ENCODE results near the gene NAT9.

The NAT9 gene

DNA sequence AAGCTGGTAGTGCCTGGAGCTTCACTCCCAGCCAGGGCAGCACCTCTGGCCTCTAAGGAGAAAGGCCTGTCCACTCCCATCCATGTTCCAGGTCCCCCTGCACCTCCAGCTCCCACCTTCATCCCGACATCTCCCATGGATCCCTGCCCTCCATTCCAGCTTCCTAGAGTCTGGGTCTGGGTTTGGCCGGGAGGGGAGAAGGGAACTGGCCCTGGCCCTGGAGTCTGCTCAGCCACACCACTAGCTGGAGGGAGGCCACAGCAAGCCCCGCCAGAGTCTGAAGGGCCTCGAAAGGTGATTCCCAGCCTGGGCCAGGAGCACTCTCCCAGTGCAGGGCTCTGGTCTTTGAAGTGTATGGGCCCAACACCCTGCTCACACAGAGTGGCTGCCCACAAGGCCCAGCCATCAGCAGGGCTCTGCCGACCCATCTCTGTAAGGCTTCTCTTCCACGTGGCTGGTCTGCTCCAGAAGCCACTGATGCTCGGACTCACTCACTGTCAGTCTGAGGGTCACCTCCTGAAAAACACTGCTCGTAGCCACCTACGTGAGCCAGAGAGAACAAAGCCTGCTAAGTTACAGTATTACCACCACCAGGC, 4.7 kb downstream of the NAT9 start:
- Histone ChIP-seq H3K4me1 (ENCODE audit: control insufficient read depth in 2 of 2, insufficient read depth in 2 of 2, low read length in 2 of 2) (peaks cover 8% of the 10 kb centered on the region in 2 donors), H3K36me3 (ENCODE audit: control insufficient read depth in 2 of 2, insufficient read depth in 2 of 2, low read length in 2 of 2) (peaks cover 40 to 58% of the 10 kb centered on the region in 2 donors), H3K9me3 (ENCODE audit: control insufficient read depth in 2 of 2, low read length in 2 of 2) (no peaks in the 10 kb centered on the region), H3K9ac (ENCODE audit: low read depth in 1 of 2, low read length in 2 of 2) (no peak overlapping the region), H3K4me3 (ENCODE audit: low read length in 2 of 2) (no peak overlapping the region), H3K27ac (ENCODE audit: low read depth in 2 of 2, low read length in 2 of 2) (no peak overlapping the region), H3K27me3 (ENCODE audit: control insufficient read depth in 2 of 2, insufficient read depth in 2 of 2, low read length in 2 of 2) (no peaks in the 10 kb centered on the region)

DNA sequence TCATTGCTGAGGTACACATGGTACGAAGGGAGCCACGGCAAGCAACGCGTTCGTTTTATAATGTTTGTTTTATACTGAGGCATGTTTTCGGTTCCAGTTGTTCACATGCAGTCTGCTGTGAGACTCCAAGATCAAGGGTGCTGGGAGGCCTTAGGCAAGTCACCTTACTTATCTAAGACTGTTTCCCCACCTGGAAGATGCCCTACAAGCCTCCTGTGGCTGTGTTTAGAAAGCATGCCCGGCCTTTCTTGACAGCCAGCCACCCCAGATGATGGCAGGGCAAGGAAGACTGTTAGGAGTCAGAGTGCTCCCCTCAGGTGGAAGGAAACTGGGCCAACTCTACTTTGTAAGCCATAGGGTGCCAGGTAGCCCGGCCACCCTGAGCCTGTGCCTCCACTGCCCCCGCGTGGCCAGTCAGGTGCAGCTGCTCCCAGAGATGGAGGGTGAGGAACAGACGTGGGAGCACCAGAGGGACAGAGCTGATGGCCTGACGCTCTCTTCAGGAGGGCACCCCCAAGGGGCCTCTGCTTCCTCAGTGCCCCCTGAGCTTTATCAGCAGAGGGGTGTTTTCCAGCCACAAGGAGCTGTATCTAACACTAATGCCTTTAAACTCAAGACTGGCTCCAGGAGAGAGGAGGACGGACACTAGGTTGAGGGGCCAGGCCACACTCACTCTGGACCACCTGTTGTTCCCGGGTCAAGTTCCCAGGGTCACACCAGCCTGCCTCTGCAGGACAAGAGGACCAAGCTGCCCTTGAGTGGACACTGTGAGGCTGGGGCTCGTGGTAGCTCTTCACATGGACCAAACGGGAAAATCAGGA, 5.4 kb downstream of the NAT9 start:
- Histone ChIP-seq H3K4me1 (ENCODE audit: control insufficient read depth in 2 of 2, insufficient read depth in 2 of 2, low read length in 2 of 2) (peaks cover 7 to 8% of the 10 kb centered on the region in 2 donors), H3K27me3 (ENCODE audit: control insufficient read depth in 2 of 2, insufficient read depth in 2 of 2, low read length in 2 of 2) (no peaks in the 10 kb centered on the region), H3K9me3 (ENCODE audit: control insufficient read depth in 2 of 2, low read length in 2 of 2) (no peaks in the 10 kb centered on the region), H3K9ac (ENCODE audit: low read depth in 1 of 2, low read length in 2 of 2) (no peak overlapping the region), H3K36me3 (ENCODE audit: control insufficient read depth in 2 of 2, insufficient read depth in 2 of 2, low read length in 2 of 2) (peaks cover 40 to 60% of the 10 kb centered on the region in 2 donors), H3K4me3 (ENCODE audit: low read length in 2 of 2) (no peak overlapping the region), H3K27ac (ENCODE audit: low read depth in 2 of 2, low read length in 2 of 2) (peak overlapping the region in 1 of 2 donors; percentile 32)

GRCh38 chr17:74769856-74770497, 6.2 kb downstream of the NAT9 start:
- Histone ChIP-seq H3K36me3 (ENCODE audit: control insufficient read depth in 2 of 2, insufficient read depth in 2 of 2, low read length in 2 of 2) (peaks cover 40 to 61% of the 10 kb centered on the region in 2 donors), H3K4me3 (ENCODE audit: low read length in 2 of 2) (no peak overlapping the region), H3K9ac (ENCODE audit: low read depth in 1 of 2, low read length in 2 of 2) (no peak overlapping the region), H3K27me3 (ENCODE audit: control insufficient read depth in 2 of 2, insufficient read depth in 2 of 2, low read length in 2 of 2) (no peaks in the 10 kb centered on the region), H3K9me3 (ENCODE audit: control insufficient read depth in 2 of 2, low read length in 2 of 2) (no peaks in the 10 kb centered on the region), H3K4me1 (ENCODE audit: control insufficient read depth in 2 of 2, insufficient read depth in 2 of 2, low read length in 2 of 2) (peaks cover under 1 to 3% of the 10 kb centered on the region in 2 donors), H3K27ac (ENCODE audit: low read depth in 2 of 2, low read length in 2 of 2) (peak overlapping the region; percentile 16 to 32)

DNA sequence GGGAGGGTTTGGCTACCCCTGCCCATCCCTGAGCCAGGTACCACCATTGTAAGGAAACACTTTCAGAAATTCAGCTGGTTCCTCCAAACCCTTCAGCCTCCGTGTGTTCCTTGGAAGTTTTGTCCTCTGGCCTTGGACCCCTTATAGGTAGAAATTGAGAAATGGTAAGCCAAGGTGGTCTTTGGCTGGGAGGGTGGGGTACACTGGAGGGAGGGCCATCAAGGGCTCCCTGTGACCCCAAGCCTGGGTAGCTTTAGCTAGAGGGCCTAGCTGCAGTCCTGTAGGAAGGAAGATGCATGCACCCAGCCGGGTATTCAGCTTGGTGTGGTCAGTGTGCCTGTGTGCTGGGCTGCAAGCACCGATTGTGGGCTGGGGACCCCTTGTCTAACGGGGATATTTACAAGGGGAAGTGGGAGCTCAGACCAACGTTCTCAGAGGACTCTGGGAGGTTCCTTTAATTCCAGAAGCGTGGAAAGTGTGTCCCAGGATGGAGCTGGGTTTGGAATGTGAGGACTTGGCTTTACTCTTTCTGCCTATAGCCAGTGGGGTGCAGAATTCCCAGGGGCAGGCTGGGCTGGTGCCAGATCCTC, 6.8 kb downstream of the NAT9 start:
- H3K27me3 ChIP-seq (ENCODE audit: control insufficient read depth in 2 of 2, insufficient read depth in 2 of 2, low read length in 2 of 2), result no peaks in the 10 kb centered on the region
- H3K4me3 ChIP-seq (ENCODE audit: low read length in 2 of 2), result no peak overlapping the region
- H3K9me3 ChIP-seq (ENCODE audit: control insufficient read depth in 2 of 2, low read length in 2 of 2), result no peaks in the 10 kb centered on the region
- H3K4me1 ChIP-seq (ENCODE audit: control insufficient read depth in 2 of 2, insufficient read depth in 2 of 2, low read length in 2 of 2), result peaks cover 5 to 7% of the 10 kb centered on the region in 2 donors
- peaks cover 40 to 61% of the 10 kb centered on the region in 2 donors for H3K36me3 ChIP-seq (ENCODE audit: control insufficient read depth in 2 of 2, insufficient read depth in 2 of 2, low read length in 2 of 2)
- H3K9ac ChIP-seq (ENCODE audit: low read depth in 1 of 2, low read length in 2 of 2), result no peak overlapping the region
- no peak overlapping the region for H3K27ac ChIP-seq (ENCODE audit: low read depth in 2 of 2, low read length in 2 of 2)

DNA sequence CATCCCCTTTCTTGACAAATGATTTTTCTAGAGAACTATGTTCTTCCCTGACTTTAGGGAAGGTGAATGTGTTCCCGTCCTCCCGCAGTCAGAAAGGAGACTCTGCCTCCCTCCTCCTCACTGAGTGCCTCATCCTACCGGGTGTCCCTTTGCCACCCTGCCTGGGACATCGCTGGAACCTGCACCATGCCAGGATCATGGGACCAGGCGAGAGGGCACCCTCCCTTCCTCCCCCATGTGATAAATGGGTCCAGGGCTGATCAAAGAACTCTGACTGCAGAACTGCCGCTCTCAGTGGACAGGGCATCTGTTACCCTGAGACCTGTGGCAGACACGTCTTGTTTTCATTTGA, 7.4 kb downstream of the NAT9 start:
- Histone ChIP-seq H3K4me3 (ENCODE audit: low read length in 2 of 2) (no peak overlapping the region), H3K27me3 (ENCODE audit: control insufficient read depth in 2 of 2, insufficient read depth in 2 of 2, low read length in 2 of 2) (no peaks in the 10 kb centered on the region), H3K9ac (ENCODE audit: low read depth in 1 of 2, low read length in 2 of 2) (no peak overlapping the region), H3K9me3 (ENCODE audit: control insufficient read depth in 2 of 2, low read length in 2 of 2) (no peaks in the 10 kb centered on the region), H3K27ac (ENCODE audit: low read depth in 2 of 2, low read length in 2 of 2) (no peak overlapping the region), H3K36me3 (ENCODE audit: control insufficient read depth in 2 of 2, insufficient read depth in 2 of 2, low read length in 2 of 2) (peaks cover 40 to 61% of the 10 kb centered on the region in 2 donors), H3K4me1 (ENCODE audit: control insufficient read depth in 2 of 2, insufficient read depth in 2 of 2, low read length in 2 of 2) (peaks cover 9 to 11% of the 10 kb centered on the region in 2 donors)

DNA sequence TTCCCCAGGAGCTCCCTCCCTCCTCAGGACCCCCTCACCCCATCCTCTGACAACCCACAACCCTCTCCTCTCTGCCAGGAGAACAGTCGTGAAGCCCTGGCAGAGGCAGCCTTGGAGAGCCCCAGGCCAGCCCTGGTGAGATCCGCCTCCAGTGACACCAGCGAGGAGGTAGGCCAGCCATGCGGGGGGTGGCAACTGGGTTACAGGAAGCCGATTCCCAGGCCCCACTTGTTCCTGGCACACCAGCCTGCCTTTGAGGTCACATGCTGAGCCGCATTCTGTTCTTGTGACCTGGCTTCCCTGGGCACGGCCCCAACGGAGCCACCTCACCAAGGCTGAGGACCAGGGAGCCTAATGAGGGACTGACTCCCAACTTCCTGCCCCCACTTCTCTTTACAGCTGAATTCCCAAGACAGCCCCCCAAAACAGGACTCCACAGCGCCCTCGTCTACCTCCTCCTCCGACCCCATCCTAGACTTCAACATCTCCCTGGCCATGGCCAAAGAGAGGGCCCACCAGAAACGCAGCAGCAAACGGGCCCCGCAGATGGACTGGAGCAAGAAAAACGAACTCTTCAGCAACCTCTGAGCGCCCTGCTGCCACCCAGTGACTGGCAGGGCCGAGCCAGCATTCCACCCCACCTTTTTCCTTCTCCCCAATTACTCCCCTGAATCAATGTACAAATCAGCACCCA, 7.9 kb downstream of the NAT9 start:
- Histone ChIP-seq H3K9me3 (ENCODE audit: control insufficient read depth in 2 of 2, low read length in 2 of 2) (no peaks in the 10 kb centered on the region), H3K36me3 (ENCODE audit: control insufficient read depth in 2 of 2, insufficient read depth in 2 of 2, low read length in 2 of 2) (peaks cover 36 to 56% of the 10 kb centered on the region in 2 donors), H3K9ac (ENCODE audit: low read depth in 1 of 2, low read length in 2 of 2) (no peak overlapping the region), H3K27me3 (ENCODE audit: control insufficient read depth in 2 of 2, insufficient read depth in 2 of 2, low read length in 2 of 2) (no peaks in the 10 kb centered on the region), H3K4me3 (ENCODE audit: low read length in 2 of 2) (no peak overlapping the region), H3K4me1 (ENCODE audit: control insufficient read depth in 2 of 2, insufficient read depth in 2 of 2, low read length in 2 of 2) (peaks cover 14 to 16% of the 10 kb centered on the region in 2 donors), H3K27ac (ENCODE audit: low read depth in 2 of 2, low read length in 2 of 2) (no peak overlapping the region)

- H3K27ac ChIP-seq (ENCODE audit: low read depth in 2 of 2, low read length in 2 of 2), result no peak overlapping the region
- H3K9ac ChIP-seq (ENCODE audit: low read depth in 1 of 2, low read length in 2 of 2), result no peak overlapping the region
- H3K9me3 ChIP-seq (ENCODE audit: control insufficient read depth in 2 of 2, low read length in 2 of 2), result no peaks in the 10 kb centered on the region
- no peaks in the 10 kb centered on the region for H3K27me3 ChIP-seq (ENCODE audit: control insufficient read depth in 2 of 2, insufficient read depth in 2 of 2, low read length in 2 of 2)
- peaks cover 25 to 45% of the 10 kb centered on the region in 2 donors for H3K36me3 ChIP-seq (ENCODE audit: control insufficient read depth in 2 of 2, insufficient read depth in 2 of 2, low read length in 2 of 2)
- no peak overlapping the region for H3K4me3 ChIP-seq (ENCODE audit: low read length in 2 of 2)
- H3K4me1 ChIP-seq (ENCODE audit: control insufficient read depth in 2 of 2, insufficient read depth in 2 of 2, low read length in 2 of 2), result peaks cover 18 to 25% of the 10 kb centered on the region in 2 donors
Observed at GRCh38 chr17:74767111-74767516, 9.0 kb downstream of the NAT9 start.

- H3K4me3 ChIP-seq (ENCODE audit: low read length in 2 of 2), result no peak overlapping the region
- no peak overlapping the region for H3K9ac ChIP-seq (ENCODE audit: low read depth in 1 of 2, low read length in 2 of 2)
- H3K9me3 ChIP-seq (ENCODE audit: control insufficient read depth in 2 of 2, low read length in 2 of 2), result no peaks in the 10 kb centered on the region
- peaks cover 23 to 40% of the 10 kb centered on the region in 2 donors for H3K36me3 ChIP-seq (ENCODE audit: control insufficient read depth in 2 of 2, insufficient read depth in 2 of 2, low read length in 2 of 2)
- H3K27me3 ChIP-seq (ENCODE audit: control insufficient read depth in 2 of 2, insufficient read depth in 2 of 2, low read length in 2 of 2), result no peaks in the 10 kb centered on the region
- no peak overlapping the region for H3K27ac ChIP-seq (ENCODE audit: low read depth in 2 of 2, low read length in 2 of 2)
- peaks cover 18 to 26% of the 10 kb centered on the region in 2 donors for H3K4me1 ChIP-seq (ENCODE audit: control insufficient read depth in 2 of 2, insufficient read depth in 2 of 2, low read length in 2 of 2)
Observed at GRCh38 chr17:74766413-74766812, 9.7 kb downstream of the NAT9 start.

- Histone ChIP-seq H3K9me3 (ENCODE audit: control insufficient read depth in 2 of 2, low read length in 2 of 2) (no peaks in the 10 kb centered on the region), H3K4me3 (ENCODE audit: low read length in 2 of 2) (no peak overlapping the region), H3K27ac (ENCODE audit: low read depth in 2 of 2, low read length in 2 of 2) (peak overlapping the region; percentile 58 to 67), H3K27me3 (ENCODE audit: control insufficient read depth in 2 of 2, insufficient read depth in 2 of 2, low read length in 2 of 2) (no peaks in the 10 kb centered on the region), H3K36me3 (ENCODE audit: control insufficient read depth in 2 of 2, insufficient read depth in 2 of 2, low read length in 2 of 2) (peaks cover 13 to 31% of the 10 kb centered on the region in 2 donors), H3K9ac (ENCODE audit: low read depth in 1 of 2, low read length in 2 of 2) (peak overlapping the region in 1 of 2 donors; percentile 33), H3K4me1 (ENCODE audit: control insufficient read depth in 2 of 2, insufficient read depth in 2 of 2, low read length in 2 of 2) (peaks cover 29 to 40% of the 10 kb centered on the region in 2 donors)
Observed at GRCh38 chr17:74764751-74765286, 11.3 kb downstream of the NAT9 start.
